DMS 273 treated with DMSO at 0.1 percent for 48 hours (cell line): ENCODE data around the gene MED27.
"Not testable (repeated sequence)": the region's sequence is repeated elsewhere in the genome, so short reads cannot be mapped to it uniquely, and the experiment has no call there.

Experiments used
- DNase-seq: peaks from one replicate; lab custom pipeline; 2025; lab: John Stamatoyannopoulos, UW

MED27 gene

GRCh38 chr9:131963072-131964030, 116.3 kb downstream of the MED27 start:
- no peak for DNase-seq

GRCh38 chr9:131961496-131961880, 118.2 kb downstream of the MED27 start:
- no peak for DNase-seq

GRCh38 chr9:131960851-131961495, 118.7 kb downstream of the MED27 start:
- DNase-seq = no peak

GRCh38 chr9:131960311-131960710, 119.4 kb downstream of the MED27 start:
- no peak for DNase-seq

- DNase-seq = no peak
Measured at GRCh38 chr9:131959887-131960286, 119.8 kb downstream of the MED27 start.

- DNase-seq = no peak
Measured at GRCh38 chr9:131959056-131959455, 120.6 kb downstream of the MED27 start.

GRCh38 chr9:131954299-131954698, 125.4 kb downstream of the MED27 start:
- no peak for DNase-seq

GRCh38 chr9:131951905-131952304, 127.8 kb downstream of the MED27 start:
- no peak for DNase-seq

- no peak for DNase-seq
Measured at GRCh38 chr9:131951155-131951554, 128.5 kb downstream of the MED27 start.

- no peak for DNase-seq
Measured at GRCh38 chr9:131950487-131950886, 129.2 kb downstream of the MED27 start.

- DNase-seq = no peak
Measured at GRCh38 chr9:131946180-131946579, 133.5 kb downstream of the MED27 start.

GRCh38 chr9:131943351-131943841, 136.3 kb downstream of the MED27 start:
- peak; percentile 47 for DNase-seq

- no peak for DNase-seq
Measured at GRCh38 chr9:131942146-131942720, 137.4 kb downstream of the MED27 start.

- DNase-seq = no peak
Measured at GRCh38 chr9:131937451-131937850, 142.2 kb downstream of the MED27 start.

GRCh38 chr9:131936929-131937328, 142.7 kb downstream of the MED27 start:
- no peak for DNase-seq

GRCh38 chr9:131934673-131935072, 145.0 kb downstream of the MED27 start:
- DNase-seq = no peak

GRCh38 chr9:131927091-131927490, 152.6 kb downstream of the MED27 start:
- DNase-seq = no peak

GRCh38 chr9:131926360-131926922, 153.2 kb downstream of the MED27 start:
- DNase-seq = no peak

- DNase-seq = no peak
Measured at GRCh38 chr9:131925677-131926177, 153.9 kb downstream of the MED27 start.

- no peak for DNase-seq
Measured at GRCh38 chr9:131923766-131924165, 155.9 kb downstream of the MED27 start.

GRCh38 chr9:131923132-131923671, 156.5 kb downstream of the MED27 start:
- no peak for DNase-seq

- DNase-seq = not testable (repeated sequence)
Measured at GRCh38 chr9:131921635-131922034, 158.0 kb downstream of the MED27 start.
